ENCODE results near the gene LUM. TPM values are rescaled to one million over a fixed set of nuclear protein-coding genes. Genes with fewer than 3 reads are reported as not detected.

Gene LUM
- total RNA-seq (2022; extraction: Qiagen RNA extraction), result 0.08 to 0.49 TPM (median 0.30 TPM) in 5 replicates

GRCh38 chr12:91111366-91112325 is at the start of gene LUM:
Gene LUM, minus strand, starts transcription at chr12:91111494. Its CDS starts 2,515 bp downstream, at chr12:91108979.

DNA sequence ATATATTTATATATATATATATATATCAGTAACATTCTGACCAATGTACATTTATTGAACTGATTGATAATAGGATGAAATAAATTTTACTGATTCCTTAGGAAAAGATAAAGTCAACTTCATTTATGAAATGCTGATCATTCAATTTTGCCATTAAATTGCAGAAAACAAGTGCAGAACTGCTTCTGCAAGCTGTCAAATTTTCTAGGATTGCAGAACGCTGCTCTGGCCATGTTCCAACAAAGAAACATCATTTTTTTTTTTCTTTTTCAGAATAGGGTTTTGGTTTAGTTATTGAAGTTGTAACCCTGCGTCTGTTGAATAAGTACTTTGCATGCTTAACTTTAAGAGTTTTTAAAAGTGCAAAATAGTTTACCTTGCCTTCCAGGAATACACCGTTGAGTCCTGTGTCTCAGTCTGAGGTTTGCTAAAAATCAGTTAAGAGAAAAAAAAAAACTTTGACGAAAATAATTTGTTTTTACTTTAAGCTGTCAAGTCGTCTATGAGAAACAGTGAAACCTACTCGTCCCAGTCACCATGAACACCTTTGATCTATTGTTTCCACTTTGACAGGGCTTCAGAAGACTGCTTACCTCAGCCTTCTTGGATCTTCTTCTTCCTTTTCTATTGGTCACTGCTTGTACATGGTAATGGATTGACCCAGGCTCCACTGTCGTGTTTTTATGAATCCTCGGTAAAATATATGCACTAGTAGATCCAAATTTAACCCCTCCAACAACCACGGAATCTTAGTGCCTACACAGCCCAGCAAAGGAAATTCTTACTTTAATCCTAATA is 53.7 kb downstream of the LUM start, which contains the start of gene KERA:
KERA (minus strand) TSS at position 657 of the 798 bp plus-strand sequence. CDS start 1,743 bp downstream, outside the sequence.

Other genes starting within 250 kb of the LUM start
- not detected in 5 replicates for gene CCER1, start 156.3 kb downstream of the LUM start, total RNA-seq (2022; extraction: Qiagen RNA extraction)
- not detected in 5 replicates for gene EPYC, start 106.5 kb downstream of the LUM start, total RNA-seq (2022; extraction: Qiagen RNA extraction)
- not detected in 5 replicates for gene KERA, start 53.5 kb downstream of the LUM start, total RNA-seq (2022; extraction: Qiagen RNA extraction)
- gene DCN, start 71.3 kb upstream of the LUM start, total RNA-seq (2022; extraction: Qiagen RNA extraction), result 0.08 to 0.22 TPM (median 0.11 TPM) in 3 of 5 replicates, not detected in the others

Data from A549 treated with AZD2906 at 1 μM for 4 hours (cell line).